Ishikawa (cell line): Measurements from ENCODE around the gene CACNB4.

ENCODE experiments used
- CEBPB ChIP-seq: IDR thresholded peaks from 2 replicates; pipeline ENCODE4 v1.6.1; 2012
- CREB1 ChIP-seq: IDR thresholded peaks from 2 replicates; pipeline ENCODE4 v1.6.1; 2012; ENCODE audit warnings: low read depth
- EGR1 ChIP-seq: IDR thresholded peaks from 2 replicates; pipeline ENCODE4 v1.6.1; 2012
- EP300 ChIP-seq: IDR thresholded peaks from 2 replicates; pipeline ENCODE4 v1.6.1; 2012; ENCODE audit warnings: borderline replicate concordance
- FOXM1 ChIP-seq: IDR thresholded peaks from 2 replicates; pipeline ENCODE4 v1.6.1; 2012; ENCODE audit warnings: low read depth, borderline replicate concordance
- MAX ChIP-seq: IDR thresholded peaks from 2 replicates; pipeline ENCODE4 v1.6.1; 2012
- NFIC ChIP-seq: IDR thresholded peaks from 2 replicates; pipeline ENCODE4 v1.6.1; 2012
- RAD21 ChIP-seq: IDR thresholded peaks from 2 replicates; pipeline ENCODE4 v1.6.1; 2012; ENCODE audit warnings: low read depth
- TAF1 ChIP-seq: IDR thresholded peaks from 2 replicates; pipeline ENCODE4 v1.6.1; 2012; ENCODE audit warnings: low read depth, mild to moderate bottlenecking
- TCF12 ChIP-seq: IDR thresholded peaks from 2 replicates; pipeline ENCODE4 v1.6.1; 2012; ENCODE audit warnings: low read depth
- TEAD4 ChIP-seq: IDR thresholded peaks from 2 replicates; pipeline ENCODE4 v1.6.1; 2012
- YY1 ChIP-seq: IDR thresholded peaks from 2 replicates; pipeline ENCODE4 v1.6.1; 2012; ENCODE audit warnings: low read depth
- ZBTB7A ChIP-seq: IDR thresholded peaks from 2 replicates; pipeline ENCODE4 v1.6.1; 2012; ENCODE audit warnings: low read depth
- TF ChIP-seq, protein P1 (sequence below): IDR thresholded peaks from 2 replicates; pipeline ENCODE4 v1.6.1; 2012; ENCODE audit warnings: low read depth, mild to moderate bottlenecking
- TF ChIP-seq, protein P2 (sequence below): IDR thresholded peaks from 2 replicates; pipeline ENCODE4 v1.6.1; 2012

The CACNB4 gene

GRCh38 chr2:151857650-151858049, 241.2 kb downstream of the CACNB4 start:
- no peak for TF ChIP-seq RAD21
- TF ChIP-seq, protein P1, sequence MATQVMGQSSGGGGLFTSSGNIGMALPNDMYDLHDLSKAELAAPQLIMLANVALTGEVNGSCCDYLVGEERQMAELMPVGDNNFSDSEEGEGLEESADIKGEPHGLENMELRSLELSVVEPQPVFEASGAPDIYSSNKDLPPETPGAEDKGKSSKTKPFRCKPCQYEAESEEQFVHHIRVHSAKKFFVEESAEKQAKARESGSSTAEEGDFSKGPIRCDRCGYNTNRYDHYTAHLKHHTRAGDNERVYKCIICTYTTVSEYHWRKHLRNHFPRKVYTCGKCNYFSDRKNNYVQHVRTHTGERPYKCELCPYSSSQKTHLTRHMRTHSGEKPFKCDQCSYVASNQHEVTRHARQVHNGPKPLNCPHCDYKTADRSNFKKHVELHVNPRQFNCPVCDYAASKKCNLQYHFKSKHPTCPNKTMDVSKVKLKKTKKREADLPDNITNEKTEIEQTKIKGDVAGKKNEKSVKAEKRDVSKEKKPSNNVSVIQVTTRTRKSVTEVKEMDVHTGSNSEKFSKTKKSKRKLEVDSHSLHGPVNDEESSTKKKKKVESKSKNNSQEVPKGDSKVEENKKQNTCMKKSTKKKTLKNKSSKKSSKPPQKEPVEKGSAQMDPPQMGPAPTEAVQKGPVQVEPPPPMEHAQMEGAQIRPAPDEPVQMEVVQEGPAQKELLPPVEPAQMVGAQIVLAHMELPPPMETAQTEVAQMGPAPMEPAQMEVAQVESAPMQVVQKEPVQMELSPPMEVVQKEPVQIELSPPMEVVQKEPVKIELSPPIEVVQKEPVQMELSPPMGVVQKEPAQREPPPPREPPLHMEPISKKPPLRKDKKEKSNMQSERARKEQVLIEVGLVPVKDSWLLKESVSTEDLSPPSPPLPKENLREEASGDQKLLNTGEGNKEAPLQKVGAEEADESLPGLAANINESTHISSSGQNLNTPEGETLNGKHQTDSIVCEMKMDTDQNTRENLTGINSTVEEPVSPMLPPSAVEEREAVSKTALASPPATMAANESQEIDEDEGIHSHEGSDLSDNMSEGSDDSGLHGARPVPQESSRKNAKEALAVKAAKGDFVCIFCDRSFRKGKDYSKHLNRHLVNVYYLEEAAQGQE: no peak
- TF ChIP-seq EGR1: no peak
- TF ChIP-seq, protein P2, sequence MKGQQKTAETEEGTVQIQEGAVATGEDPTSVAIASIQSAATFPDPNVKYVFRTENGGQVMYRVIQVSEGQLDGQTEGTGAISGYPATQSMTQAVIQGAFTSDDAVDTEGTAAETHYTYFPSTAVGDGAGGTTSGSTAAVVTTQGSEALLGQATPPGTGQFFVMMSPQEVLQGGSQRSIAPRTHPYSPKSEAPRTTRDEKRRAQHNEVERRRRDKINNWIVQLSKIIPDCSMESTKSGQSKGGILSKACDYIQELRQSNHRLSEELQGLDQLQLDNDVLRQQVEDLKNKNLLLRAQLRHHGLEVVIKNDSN: no peak
- no peak for TF ChIP-seq YY1
- no peak for TF ChIP-seq FOXM1
- no peak for TF ChIP-seq CREB1
- no peak for TF ChIP-seq ZBTB7A
- TF ChIP-seq NFIC: no peak

- TF ChIP-seq, protein P1: no peak
These were observed 243.7 kb downstream of the CACNB4 start for GRCh38 chr2:151855111-151855510.

DNA sequence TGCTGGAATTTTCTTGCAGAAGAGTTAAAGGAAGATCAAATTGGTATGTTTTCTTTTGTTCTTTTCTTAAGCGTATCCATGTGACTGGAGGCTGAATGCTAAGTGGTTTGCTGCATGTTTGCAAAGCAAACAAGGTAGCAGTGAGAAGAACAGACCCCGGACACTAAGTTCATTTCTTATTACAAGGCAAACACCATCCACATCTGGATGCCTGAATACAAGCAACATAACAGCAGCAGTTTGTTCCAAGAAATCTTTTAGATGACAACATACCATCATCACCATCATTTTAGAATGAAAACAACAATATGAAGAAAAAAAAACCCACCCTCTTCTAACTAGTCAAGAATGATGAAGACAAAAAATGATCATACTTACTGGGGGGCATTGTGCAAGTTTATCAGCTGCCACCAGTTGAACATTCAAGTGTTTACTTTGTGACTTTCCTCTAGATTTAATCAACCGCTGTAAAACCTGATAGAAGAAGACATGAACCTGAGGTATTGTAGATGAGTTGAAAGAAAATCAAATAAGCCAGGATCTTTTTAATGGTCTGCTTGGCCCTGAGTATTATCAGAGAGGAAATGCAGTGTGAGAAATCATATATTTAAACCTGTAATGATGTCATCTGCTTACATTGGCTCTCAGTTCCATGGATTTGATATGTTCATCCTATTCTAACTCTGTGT, 245.6 kb downstream of the CACNB4 start:
- TF ChIP-seq, protein P2: no peak
- TF ChIP-seq TCF12 (no peak), EP300 (no peak), TEAD4 (no peak), RAD21 (no peak), ZBTB7A (no peak), NFIC (no peak), MAX (no peak)
- TF ChIP-seq, protein P1: no peak

- TF ChIP-seq TEAD4 (no peak), EP300 (no peak), FOXM1 (no peak), CEBPB (no peak), EGR1 (no peak), CREB1 (no peak), TCF12 (no peak), TAF1 (no peak), MAX (no peak), YY1 (no peak)
- TF ChIP-seq, protein P2: no peak
These were observed 246.4 kb downstream of the CACNB4 start for GRCh38 chr2:151852260-151853069.
